Panc1 (cell line): ENCODE measurements around the gene TNFSF4. TPM values are rescaled to one million over a fixed set of nuclear protein-coding genes. Genes with fewer than 3 reads are reported as not detected.

Experiments used
- ATAC-seq: fragments of 200-7000 bp; cut with Tn5 transposase; 2 replicates; pipeline ENCODE4 v1.9.1; 2020; ENCODE audit warnings: mild to moderate bottlenecking, moderate library complexity
- BruUV-seq: library from RNA; stranded (reverse); fragments of 400-500 nt; replicated peaks from 2 replicates; lab custom pipeline; 2021; lab: Mats Ljungman, UMichigan
- CTCF ChIA-PET: fragments of 300-600 bp; sonication (Branson Sonifier 250); formaldehyde crosslinking; loops from one replicate; lab custom pipeline; 2022; ENCODE audit warnings: antibody characterized with exemption; lab: Charles Lee
- POLR2A ChIA-PET: fragments of 300-600 bp; sonication (Branson Sonifier 250); formaldehyde crosslinking; loops from one replicate; lab custom pipeline; 2022; ENCODE audit warnings: antibody characterized with exemption; lab: Charles Lee
- DNase-seq: peaks from one replicate; pipeline ENCODE4 v3.0.0-alpha.2; 2010; ENCODE audit warnings: low read depth, low spot score
- H3K27ac ChIP-seq: 2 replicates; pipeline ENCODE4 v1.5.1; 2011; ENCODE audit warnings: mild to moderate bottlenecking, low read length, inconsistent platforms
- H3K27me3 ChIP-seq: fragments of 200-500 bp; sonication (Bioruptor generic); 2 replicates; pipeline ENCODE4 v1.6.0; 2014; ENCODE audit warnings: low read length, inconsistent platforms; ENCODE audit not compliant: control insufficient read depth, insufficient read depth
- H3K36me3 ChIP-seq: fragments of 200-500 bp; sonication (Bioruptor generic); 2 replicates; pipeline ENCODE4 v1.5.1; 2014; ENCODE audit warnings: inconsistent platforms, mild to moderate bottlenecking, low read length, moderate library complexity; ENCODE audit not compliant: control insufficient read depth, insufficient read depth
- H3K4me1 ChIP-seq: 2 replicates; pipeline ENCODE4 v1.5.1; 2011; ENCODE audit warnings: inconsistent platforms, mild to moderate bottlenecking, low read length, moderate library complexity; ENCODE audit not compliant: control insufficient read depth, insufficient read depth
- H3K4me3 ChIP-seq, 2 experiments: 2 replicates each; pipeline ENCODE4 v1.5.1; 2011 to 2012; ENCODE audit warnings: low read depth in 2 of 2, low read length in 2 of 2, mild to moderate bottlenecking in 2 of 2, inconsistent platforms in 1 of 2, moderate library complexity in 1 of 2
- H3K9me3 ChIP-seq: fragments of 200-500 bp; sonication (Bioruptor generic); 2 replicates; pipeline ENCODE4 v1.5.1; 2014; ENCODE audit warnings: low read depth, mild to moderate bottlenecking, inconsistent platforms, low read length, moderate library complexity; ENCODE audit not compliant: control insufficient read depth, insufficient read depth
- POLR2AphosphoS5 ChIP-seq: IDR thresholded peaks from 2 replicates; pipeline ENCODE4 v1.6.1; 2012; ENCODE audit warnings: mild to moderate bottlenecking, low read depth, low read length, moderate library complexity
- REST ChIP-seq, 2 experiments: IDR thresholded peaks; 2 replicates each; pipeline ENCODE4 v1.6.1; 2011 to 2012; ENCODE audit warnings: low read depth in 2 of 2, control low read depth in 1 of 2, low read length in 1 of 2, mild to moderate bottlenecking in 1 of 2, moderate library complexity in 1 of 2; ENCODE audit not compliant: insufficient read depth in 1 of 2
- SIN3A ChIP-seq: IDR thresholded peaks from 2 replicates; pipeline ENCODE4 v1.6.1; 2012; ENCODE audit warnings: low read depth, mild to moderate bottlenecking, low read length, moderate library complexity, borderline replicate concordance; ENCODE audit not compliant: insufficient read depth
- TCF7L2 ChIP-seq: IDR thresholded peaks from 2 replicates; pipeline ENCODE4 v1.6.1; 2011; ENCODE audit warnings: mild to moderate bottlenecking, low read depth, low read length, inconsistent platforms
- in situ Hi-C: cut with HindIII; loops from 2 replicates; pipeline ENCODE4 v1.10.0; 2016; ENCODE audit warnings: low sequenced_read_pairs, low pct_unique_long_range_greater_than_20kb
- intact Hi-C: fragments of 100-400 bp; cut with micrococcal nuclease; formaldehyde crosslinking; loops from one replicate; pipeline ENCODE4 v1.10.0; 2022; ENCODE audit not compliant: unreplicated experiment
- total RNA-seq: library from RNA; stranded (reverse); gene quantifications from one replicate; pipeline ENCODE4 v1.2.1, GENCODE V29; 2021; ENCODE audit not compliant: unreplicated experiment
- TF ChIP-seq, protein P1 (sequence below): fragments of 450-650 bp; IDR thresholded peaks from 2 replicates; pipeline ENCODE4 v1.5.1; 2017; ENCODE audit warnings: mild to moderate bottlenecking

TNFSF4 gene
- total RNA-seq, 1 experiment from 2014 or later = 0.13 TPM

- H3K27me3 ChIP-seq = no peaks in the 10 kb centered on the region
- BruUV-seq = no TSS peak
- no peaks in the 10 kb centered on the region for H3K9me3 ChIP-seq
- intact Hi-C loops (no loop called here), in situ Hi-C loops (no loop called here)
- CTCF ChIA-PET = no interaction called here
- no peaks in the 10 kb centered on the region for H3K36me3 ChIP-seq
- POLR2A ChIA-PET = no interaction called here
- no peaks in the 10 kb centered on the region for H3K4me1 ChIP-seq
- no peak for ATAC-seq
- TF ChIP-seq REST (IDR thresholded peaks at IDR 0.05; ENCODE audit: insufficient read depth in 1 of 2, low read depth in 2 of 2, low read length in 1 of 2) (no peak), TCF7L2 (no peak), SIN3A (no peak), POLR2AphosphoS5 (no peak)
- TF ChIP-seq, protein P1, sequence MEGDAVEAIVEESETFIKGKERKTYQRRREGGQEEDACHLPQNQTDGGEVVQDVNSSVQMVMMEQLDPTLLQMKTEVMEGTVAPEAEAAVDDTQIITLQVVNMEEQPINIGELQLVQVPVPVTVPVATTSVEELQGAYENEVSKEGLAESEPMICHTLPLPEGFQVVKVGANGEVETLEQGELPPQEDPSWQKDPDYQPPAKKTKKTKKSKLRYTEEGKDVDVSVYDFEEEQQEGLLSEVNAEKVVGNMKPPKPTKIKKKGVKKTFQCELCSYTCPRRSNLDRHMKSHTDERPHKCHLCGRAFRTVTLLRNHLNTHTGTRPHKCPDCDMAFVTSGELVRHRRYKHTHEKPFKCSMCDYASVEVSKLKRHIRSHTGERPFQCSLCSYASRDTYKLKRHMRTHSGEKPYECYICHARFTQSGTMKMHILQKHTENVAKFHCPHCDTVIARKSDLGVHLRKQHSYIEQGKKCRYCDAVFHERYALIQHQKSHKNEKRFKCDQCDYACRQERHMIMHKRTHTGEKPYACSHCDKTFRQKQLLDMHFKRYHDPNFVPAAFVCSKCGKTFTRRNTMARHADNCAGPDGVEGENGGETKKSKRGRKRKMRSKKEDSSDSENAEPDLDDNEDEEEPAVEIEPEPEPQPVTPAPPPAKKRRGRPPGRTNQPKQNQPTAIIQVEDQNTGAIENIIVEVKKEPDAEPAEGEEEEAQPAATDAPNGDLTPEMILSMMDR = no peak
- no peak overlapping the region for H3K27ac ChIP-seq
- no peak for DNase-seq
- no peak overlapping the region for H3K4me3 ChIP-seq
These were observed 72.3 kb downstream of the TNFSF4 start for GRCh38 chr1:173134800-173135199.

DNA sequence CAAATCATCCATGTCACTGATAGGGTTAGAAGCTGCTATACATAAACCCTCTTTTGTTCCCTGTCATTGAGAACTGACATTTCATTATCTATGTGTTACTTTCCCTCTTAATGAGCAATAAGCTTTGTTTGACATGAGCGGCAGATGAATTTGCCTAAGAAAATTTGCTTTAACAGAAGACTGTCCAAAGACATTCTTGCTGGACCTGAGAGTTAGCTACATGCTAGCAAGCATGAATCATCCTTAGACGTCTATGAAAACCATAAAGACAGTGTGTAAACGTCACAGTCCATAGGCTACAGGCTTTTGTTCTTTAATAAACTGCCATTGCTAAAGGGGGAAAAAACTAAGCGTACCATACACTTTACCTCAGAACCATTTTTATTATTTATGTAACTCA is 73.1 kb downstream of the TNFSF4 start:
- TF ChIP-seq POLR2AphosphoS5 (no peak), TCF7L2 (no peak), SIN3A (no peak), REST (IDR thresholded peaks at IDR 0.05; ENCODE audit: insufficient read depth in 1 of 2, low read depth in 2 of 2, low read length in 1 of 2) (no peak)
- TF ChIP-seq, protein P1 = no peak
- in situ Hi-C loops = no loop called here
- no peak for ATAC-seq

More for the DNA sequence above, 73.1 kb downstream of the TNFSF4 start:
- BruUV-seq = no TSS peak
- Histone ChIP-seq H3K4me3 (no peak overlapping the region), H3K4me1 (no peaks in the 10 kb centered on the region), H3K36me3 (no peaks in the 10 kb centered on the region), H3K9me3 (no peaks in the 10 kb centered on the region), H3K27ac (no peak overlapping the region), H3K27me3 (no peaks in the 10 kb centered on the region)
- no peak for DNase-seq
- ChIA-PET CTCF (no interaction called here), POLR2A (no interaction called here)
- intact Hi-C loops = no loop called here

Other genes starting within 250 kb of the TNFSF4 start
- gene TNFSF18, start 156.4 kb downstream of the TNFSF4 start, total RNA-seq = not detected